A172 (cell line): ENCODE data around the gene NEMF. TPM values are rescaled to one million over a fixed set of nuclear protein-coding genes. Genes with fewer than 3 reads are reported as not detected.
"Not testable (repeated sequence)": the region's sequence is repeated elsewhere in the genome, so short reads cannot be mapped to it uniquely, and the experiment has no call there.

ENCODE experiments used
- DNase-seq: peaks from one replicate; pipeline ENCODE4 v3.0.0-alpha.2; 2015; ENCODE audit warnings: low spot score
- total RNA-seq: library from RNA; depleted of rRNA; stranded (reverse); fragments of >200 nt; shearing (Covaris generic); gene quantifications from 2 replicates; pipeline ENCODE4 v1.2.3, GENCODE V29; 2014

The NEMF gene
- total RNA-seq, 1 experiment from 2014 or later = 33.2 TPM

GRCh38 chr14:49816118-49816517 lies 36.5 kb downstream of the NEMF start:
- DNase-seq = not testable (repeated sequence)

DNA sequence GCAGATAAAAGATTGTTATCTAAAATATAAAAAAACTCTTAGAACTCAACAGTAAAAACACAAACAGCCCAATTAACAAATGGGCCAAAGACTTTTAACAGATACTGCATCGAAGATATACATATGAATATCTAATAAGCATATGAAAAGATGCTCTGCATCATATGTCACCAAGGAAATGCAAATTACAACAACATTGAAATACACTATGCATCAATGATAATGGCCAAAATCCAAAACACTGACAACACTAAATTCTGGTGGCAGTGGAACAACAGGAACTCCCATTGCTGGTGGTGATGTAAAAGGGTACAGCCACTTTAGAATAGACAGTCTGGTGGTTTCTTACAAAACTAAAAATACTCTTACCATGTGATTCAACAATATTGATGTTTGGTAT lies 43.8 kb downstream of the NEMF start:
- no peak for DNase-seq

- no peak for DNase-seq
These were observed 56.6 kb downstream of the NEMF start for GRCh38 chr14:49796025-49796424.

DNA sequence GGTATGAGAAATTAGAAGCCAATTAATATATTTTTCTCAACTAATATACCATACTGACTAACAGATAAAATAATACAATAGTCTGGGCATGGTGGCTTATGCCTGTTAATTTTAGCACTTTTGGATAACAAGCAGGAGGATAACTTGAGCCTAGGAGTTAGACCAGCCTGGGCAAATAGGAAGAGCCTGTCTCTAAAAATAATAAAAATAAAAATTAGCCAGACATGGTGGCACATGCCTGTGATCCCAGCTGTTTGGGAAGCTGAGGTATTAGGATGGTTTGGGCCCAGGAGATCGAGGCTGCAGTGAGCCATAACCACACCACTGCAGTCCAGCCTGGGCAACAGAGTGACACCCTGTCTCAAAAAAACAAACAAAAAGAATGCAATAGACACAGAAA lies 60.0 kb downstream of the NEMF start:
- no peak for DNase-seq

DNA sequence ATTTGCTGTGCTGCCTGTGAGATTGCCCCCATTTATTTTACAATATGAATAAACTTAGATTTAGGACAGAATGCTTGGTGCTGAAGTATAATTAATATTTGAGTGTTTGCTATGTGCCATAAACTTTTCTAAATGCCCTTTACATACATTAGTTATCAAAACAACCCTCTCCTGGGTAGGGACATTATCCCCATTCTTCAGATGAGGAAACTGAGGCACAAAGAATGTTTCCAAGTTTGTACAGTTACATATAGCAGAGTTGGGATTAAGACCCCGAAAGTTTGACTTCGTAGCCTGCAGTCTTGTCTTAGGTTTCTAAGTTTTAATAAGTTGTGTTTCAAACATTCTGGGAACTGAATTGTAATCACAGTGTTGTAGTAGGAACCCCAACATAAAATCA lies 66.3 kb downstream of the NEMF start:
- no peak for DNase-seq

DNA sequence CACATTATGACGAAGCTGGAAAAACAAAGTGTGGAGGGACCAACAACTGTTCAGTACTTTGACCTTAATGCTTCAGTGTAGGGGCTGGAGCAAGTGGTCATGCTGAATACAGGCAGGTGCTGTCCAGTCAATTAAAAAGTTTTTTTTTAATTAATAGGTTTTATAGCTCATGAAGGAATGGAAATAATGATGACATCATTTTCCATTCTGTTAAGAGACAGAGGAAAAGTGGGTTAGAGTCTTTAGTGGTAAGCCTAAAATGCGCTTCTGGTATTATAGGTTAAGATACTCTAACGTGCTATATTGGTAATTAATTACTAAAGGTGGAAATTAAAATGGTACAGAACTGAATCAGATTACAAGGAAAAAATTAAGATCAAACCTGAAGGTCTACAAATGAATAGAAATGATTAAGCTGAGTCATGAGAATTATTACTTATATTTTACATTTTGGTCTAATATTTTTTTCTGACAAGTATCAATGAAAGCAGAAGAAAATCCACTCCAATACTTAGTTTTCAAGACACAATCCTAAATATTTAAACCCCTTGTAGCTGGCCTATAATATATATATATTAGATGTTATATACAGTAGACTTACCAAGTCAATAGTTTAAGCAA lies 69.1 kb downstream of the NEMF start:
- DNase-seq = no peak

DNA sequence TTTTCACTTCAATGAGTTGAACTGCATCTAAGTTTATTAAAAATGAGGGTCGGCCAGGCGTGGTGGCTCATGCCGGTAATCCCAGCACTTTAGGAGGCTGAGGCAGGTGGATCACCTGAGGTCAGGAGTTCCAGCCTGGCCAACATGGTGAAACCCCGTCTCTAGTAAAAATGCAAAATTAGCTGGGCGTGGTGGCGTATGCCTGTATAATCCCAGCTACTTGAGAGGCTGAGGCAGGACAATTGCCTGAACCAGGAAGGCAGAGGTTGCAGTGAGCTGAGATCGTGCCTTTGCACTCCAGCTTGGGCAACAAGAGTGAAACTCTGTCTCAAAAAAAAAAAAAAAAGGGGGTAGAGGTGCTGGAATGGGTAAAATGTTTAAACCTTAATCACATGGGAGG lies 71.5 kb downstream of the NEMF start:
- not testable (repeated sequence) for DNase-seq

DNA sequence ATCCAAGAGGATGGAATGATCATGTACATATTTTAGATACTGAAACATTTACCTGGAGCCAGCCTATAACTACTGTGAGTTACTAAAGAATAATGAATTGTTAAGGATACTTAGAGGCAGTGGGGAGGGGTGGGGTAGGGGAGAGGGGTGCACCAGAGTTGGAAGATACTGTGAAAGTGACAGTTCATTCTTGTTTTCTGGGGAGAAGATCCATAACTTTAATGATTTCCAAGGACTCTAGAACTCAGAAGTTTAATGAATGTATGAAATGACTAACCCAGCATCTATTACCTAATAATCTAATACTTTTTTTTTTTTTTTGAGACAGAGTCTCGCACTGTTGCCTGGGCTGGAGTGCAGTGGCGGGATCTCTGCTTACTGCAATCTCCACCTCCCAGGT lies 74.2 kb downstream of the NEMF start:
- DNase-seq = no peak

GRCh38 chr14:49774106-49774505 lies 78.5 kb downstream of the NEMF start:
- DNase-seq = no peak

- not testable (repeated sequence) for DNase-seq
These were observed 80.9 kb downstream of the NEMF start for GRCh38 chr14:49771691-49772090.

GRCh38 chr14:49770212-49770817 lies 82.3 kb downstream of the NEMF start:
- no peak for DNase-seq

DNA sequence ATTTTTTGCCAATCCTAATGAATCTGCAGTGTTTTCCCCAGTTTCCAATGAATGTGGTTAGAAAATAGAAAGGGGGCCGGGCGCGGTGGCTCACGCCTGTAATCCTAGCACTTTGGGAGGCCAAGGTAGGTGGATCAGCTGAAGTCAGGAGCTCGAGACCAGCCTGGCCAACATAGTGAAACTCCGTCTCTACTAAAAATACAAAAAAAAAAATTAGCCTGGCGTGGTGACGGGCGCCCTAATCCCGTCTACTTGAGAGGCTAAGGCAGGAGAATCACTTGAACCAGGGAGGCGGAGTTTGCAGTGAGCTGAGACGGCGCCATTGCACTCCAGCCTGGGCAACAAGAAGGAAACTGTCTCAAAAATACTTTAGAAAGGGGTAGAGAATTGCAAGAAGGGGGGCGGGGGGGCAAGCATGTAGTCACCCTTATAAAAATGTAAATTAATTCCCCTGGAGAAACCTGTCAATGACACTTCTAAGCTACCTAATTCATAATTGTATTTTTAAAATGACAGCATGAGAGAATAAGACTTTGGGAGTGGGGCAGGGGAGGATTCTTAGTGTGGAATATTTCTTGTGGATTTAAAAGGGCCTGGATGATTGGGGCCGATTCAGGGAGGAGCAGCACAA lies 82.9 kb downstream of the NEMF start:
- no peak for DNase-seq

- peak; percentile 9 for DNase-seq
These were observed 83.4 kb downstream of the NEMF start for GRCh38 chr14:49769171-49769570.

- peak; percentile 34 for DNase-seq
These were observed 84.1 kb downstream of the NEMF start for GRCh38 chr14:49768301-49769121.

- DNase-seq = peak; percentile 51
These were observed 84.9 kb downstream of the NEMF start, which contains the start of gene KLHDC2 for GRCh38 chr14:49767571-49768300. Gene KLHDC2 (plus strand): TSS chr14:49768153. CDS start chr14:49768469, 316 bp downstream.

- DNase-seq = no peak
These were observed 85.4 kb downstream of the NEMF start for GRCh38 chr14:49767270-49767570.

DNA sequence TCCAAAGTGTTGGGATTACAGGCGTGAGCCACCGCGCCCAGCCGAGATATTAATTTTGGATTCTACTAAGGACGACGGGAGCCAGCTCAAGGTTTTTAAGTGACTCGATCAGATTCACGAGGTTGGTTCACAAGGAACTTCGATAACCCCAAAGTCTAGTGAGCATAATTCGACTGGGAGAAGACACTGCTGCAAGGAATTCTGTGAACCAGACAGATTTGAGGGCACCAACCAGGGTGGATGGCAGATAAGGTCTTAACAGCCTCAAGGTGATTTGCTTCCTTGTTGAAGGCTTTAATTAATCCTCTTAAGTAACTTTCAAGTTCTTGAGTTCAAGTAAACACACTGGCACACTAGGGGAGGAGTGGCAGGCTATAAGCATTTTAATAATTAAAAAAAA lies 85.7 kb downstream of the NEMF start:
- DNase-seq = no peak

DNA sequence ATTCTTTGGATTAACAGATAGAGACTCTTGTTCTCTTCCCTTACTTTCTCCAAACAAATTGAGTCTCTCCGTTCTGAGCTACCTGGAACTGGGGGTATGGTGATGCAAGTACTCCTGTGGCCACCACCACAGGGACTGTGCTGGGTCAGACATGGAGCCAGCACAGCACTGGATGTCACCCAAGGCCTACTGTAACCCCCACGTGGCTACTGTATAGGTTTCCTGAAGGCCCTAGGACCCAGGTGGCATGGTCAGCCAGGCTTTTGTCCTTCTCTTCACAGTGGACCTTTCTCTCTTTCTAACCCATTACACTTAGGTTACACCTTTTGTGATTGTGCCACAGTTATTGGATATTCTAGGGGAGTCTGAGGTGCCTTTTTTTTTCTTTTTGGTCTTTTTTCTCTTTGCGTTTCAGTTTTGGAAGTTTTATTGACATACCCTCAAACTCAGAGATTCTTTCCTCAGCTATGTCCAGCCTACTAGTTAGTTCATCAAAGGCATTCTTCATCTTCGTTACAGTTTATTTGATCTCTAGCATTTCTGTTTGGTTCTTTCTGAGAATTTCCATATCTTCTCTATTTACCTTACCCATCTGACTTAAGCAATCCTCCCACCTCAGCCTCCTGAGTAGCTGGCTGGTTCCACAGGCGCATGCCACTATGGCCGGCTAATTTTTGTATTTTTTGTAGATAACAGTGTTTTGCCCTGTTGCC lies 90.6 kb downstream of the NEMF start:
- no peak for DNase-seq

DNA sequence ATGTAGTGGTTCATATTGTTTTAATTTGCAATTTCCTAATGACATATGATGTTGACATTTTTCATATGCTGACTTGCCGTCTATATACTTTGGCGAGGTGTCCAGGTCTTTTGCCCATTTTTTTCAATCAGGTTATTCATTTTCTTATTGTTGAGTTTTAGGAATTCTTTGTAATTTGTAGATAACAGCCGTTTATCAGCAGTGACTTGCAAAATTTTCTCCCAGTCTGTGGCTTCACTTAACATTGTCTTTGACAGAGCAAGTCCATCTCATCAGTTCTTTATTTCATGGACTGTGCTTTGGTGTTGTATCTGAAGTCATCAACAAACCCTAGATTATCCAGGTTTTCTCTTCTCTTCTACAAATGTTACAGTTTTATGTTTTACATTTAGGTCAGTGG lies 97.2 kb downstream of the NEMF start:
- no peak for DNase-seq

DNA sequence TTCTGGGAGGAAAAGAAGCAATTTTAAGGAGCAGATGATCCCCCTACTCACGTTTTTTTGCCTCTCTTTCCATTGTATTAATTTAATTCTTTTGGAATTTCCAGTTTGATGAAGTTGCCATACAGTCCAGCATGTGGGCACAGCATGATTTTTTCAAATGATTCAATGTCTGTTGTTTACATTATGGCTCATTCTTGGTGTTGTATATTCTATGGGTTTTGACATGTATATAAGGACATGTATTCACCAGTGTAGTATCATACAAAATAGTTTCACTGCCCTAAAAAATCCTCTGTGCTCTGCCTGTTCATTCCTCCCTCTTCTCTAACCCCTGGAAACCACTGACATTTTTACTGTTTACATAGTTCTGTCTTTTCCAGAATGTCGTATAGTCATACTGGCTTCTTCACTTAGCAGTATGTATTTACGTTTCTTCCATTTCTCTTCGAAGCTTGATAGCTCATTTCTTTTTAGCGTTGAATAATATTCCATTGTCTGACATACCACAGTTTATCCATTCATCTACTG lies 98.0 kb downstream of the NEMF start:
- DNase-seq = no peak

- DNase-seq = not testable (repeated sequence)
These were observed 106.1 kb downstream of the NEMF start for GRCh38 chr14:49746476-49746875.
